HUES6 (cell line): ENCODE measurements around the gene SARS1.
"Not testable (repeated sequence)": the region's sequence is repeated elsewhere in the genome, so short reads cannot be mapped to it uniquely, and the experiment has no call there.

Source experiments
- H3K27ac ChIP-seq: 2 replicates; pipeline ENCODE4 v1.7.0; 2013; ENCODE audit warnings: low read depth, mild to moderate bottlenecking, low read length, inconsistent platforms
- H3K27me3 ChIP-seq: 2 replicates; pipeline ENCODE4 v1.6.1; 2013; ENCODE audit warnings: low read length; ENCODE audit not compliant: control insufficient read depth, insufficient read depth
- H3K36me3 ChIP-seq: 2 replicates; pipeline ENCODE4 v1.6.1; 2013; ENCODE audit warnings: low read length; ENCODE audit not compliant: control insufficient read depth, insufficient read depth
- H3K4me1 ChIP-seq: 2 replicates; pipeline ENCODE4 v1.6.1; 2013; ENCODE audit warnings: low read length; ENCODE audit not compliant: control insufficient read depth, insufficient read depth
- H3K4me3 ChIP-seq: 2 replicates; pipeline ENCODE4 v1.5.1; 2013; ENCODE audit warnings: low read depth, low read length
- H3K9ac ChIP-seq: one replicate; pipeline ENCODE4 v1.6.1; 2013; ENCODE audit warnings: mild to moderate bottlenecking, low read length
- H3K9me3 ChIP-seq: 2 replicates; pipeline ENCODE4 v1.6.1; 2013; ENCODE audit warnings: low read depth, low read length; ENCODE audit not compliant: control insufficient read depth, insufficient read depth

Gene SARS1

GRCh38 chr1:109208836-109209463 is 4.8 kb upstream of the SARS1 start:
- H3K27me3 ChIP-seq: no peaks in the 10 kb centered on the region
- H3K36me3 ChIP-seq: 0 out of 2 replicates have a peak, but pooled peaks cover under 1% of the 10 kb centered on the region
- no peak overlapping the region for H3K9ac ChIP-seq
- peaks cover 5% of the 10 kb centered on the region; the same call in 1 of the 2 replicates for H3K4me1 ChIP-seq
- no peak overlapping the region for H3K4me3 ChIP-seq
- no peak overlapping the region for H3K27ac ChIP-seq
- no peaks in the 10 kb centered on the region for H3K9me3 ChIP-seq

- Histone ChIP-seq H3K9me3 (no peaks in the 10 kb centered on the region), H3K27me3 (no peaks in the 10 kb centered on the region), H3K9ac (no peak overlapping the region), H3K4me1 (peaks cover 5% of the 10 kb centered on the region; the same call in 1 of the 2 replicates), H3K4me3 (no peak overlapping the region), H3K36me3 (peaks cover 4% of the 10 kb centered on the region; the same call in 1 of the 2 replicates), H3K27ac (no peak overlapping the region)
Observed at GRCh38 chr1:109210058-109210457, 3.7 kb upstream of the SARS1 start.

- peak overlapping the region; percentile 69 for H3K9ac ChIP-seq
- peaks cover 13% of the 10 kb centered on the region; the same call in 1 of the 2 replicates for H3K4me1 ChIP-seq
- no peak overlapping the region; the same call in 1 of the 2 replicates for H3K27ac ChIP-seq
Observed at GRCh38 chr1:109213345-109213823, 334 bp upstream of the SARS1 start.

GRCh38 chr1:109214695-109215623 is 1.2 kb downstream of the SARS1 start:
- H3K27ac ChIP-seq: peak overlapping the region; percentile 66
- H3K36me3 ChIP-seq: peaks cover 15% of the 10 kb centered on the region
- H3K9ac ChIP-seq: peak overlapping the region; percentile 93
- no peaks in the 10 kb centered on the region for H3K27me3 ChIP-seq
- peaks cover 13% of the 10 kb centered on the region; the same call in 1 of the 2 replicates for H3K4me1 ChIP-seq
- peak overlapping the region; percentile 98 for H3K4me3 ChIP-seq
- H3K9me3 ChIP-seq: no peaks in the 10 kb centered on the region

More at GRCh38 chr1:109213345-109213823, 334 bp upstream of the SARS1 start:
- Histone ChIP-seq H3K27me3 (no peaks in the 10 kb centered on the region), H3K36me3 (peaks cover 12% of the 10 kb centered on the region), H3K9me3 (no peaks in the 10 kb centered on the region), H3K4me3 (peak overlapping the region; percentile 98)

GRCh38 chr1:109216662-109217061 is 2.9 kb downstream of the SARS1 start:
- peaks cover 13% of the 10 kb centered on the region; the same call in 1 of the 2 replicates for H3K4me1 ChIP-seq
- H3K36me3 ChIP-seq: peaks cover 23% of the 10 kb centered on the region
- H3K4me3 ChIP-seq: no peak overlapping the region
- no peak overlapping the region for H3K27ac ChIP-seq
- no peaks in the 10 kb centered on the region for H3K9me3 ChIP-seq
- H3K27me3 ChIP-seq: no peaks in the 10 kb centered on the region
- H3K9ac ChIP-seq: no peak overlapping the region

GRCh38 chr1:109218516-109218915 is 4.8 kb downstream of the SARS1 start:
- Histone ChIP-seq H3K27me3 (no peaks in the 10 kb centered on the region), H3K4me3 (no peak overlapping the region), H3K9me3 (no peaks in the 10 kb centered on the region), H3K4me1 (peaks cover 9% of the 10 kb centered on the region; the same call in 1 of the 2 replicates), H3K27ac (no peak overlapping the region), H3K36me3 (peaks cover 28% of the 10 kb centered on the region), H3K9ac (no peak overlapping the region)

- peaks cover 24% of the 10 kb centered on the region for H3K36me3 ChIP-seq
- H3K9me3 ChIP-seq, H3K27ac ChIP-seq, H3K27me3 ChIP-seq, H3K9ac ChIP-seq, H3K4me1 ChIP-seq, H3K4me3 ChIP-seq: not testable (repeated sequence)
Observed at GRCh38 chr1:109221201-109221600, 7.5 kb downstream of the SARS1 start.

- peaks cover 29% of the 10 kb centered on the region for H3K4me1 ChIP-seq
- no peaks in the 10 kb centered on the region for H3K27me3 ChIP-seq
- peaks cover 20% of the 10 kb centered on the region for H3K36me3 ChIP-seq
- no peak overlapping the region for H3K9ac ChIP-seq
- H3K4me3 ChIP-seq: no peak overlapping the region
- H3K27ac ChIP-seq: no peak overlapping the region
- H3K9me3 ChIP-seq: no peaks in the 10 kb centered on the region
Observed at GRCh38 chr1:109225308-109225707, 11.6 kb downstream of the SARS1 start.

- Histone ChIP-seq H3K4me1 (peaks cover 34% of the 10 kb centered on the region), H3K27me3 (no peaks in the 10 kb centered on the region), H3K9me3 (no peaks in the 10 kb centered on the region), H3K36me3 (peaks cover 25% of the 10 kb centered on the region), H3K4me3 (no peak overlapping the region), H3K9ac (no peak overlapping the region), H3K27ac (no peak overlapping the region)
Observed at GRCh38 chr1:109225711-109226445, 12.2 kb downstream of the SARS1 start.

- H3K9ac ChIP-seq: no peak overlapping the region
- peaks cover 38% of the 10 kb centered on the region for H3K36me3 ChIP-seq
- no peak overlapping the region for H3K27ac ChIP-seq
Observed at GRCh38 chr1:109228167-109228566, 14.4 kb downstream of the SARS1 start.

More at GRCh38 chr1:109228167-109228566, 14.4 kb downstream of the SARS1 start:
- Histone ChIP-seq H3K9me3 (no peaks in the 10 kb centered on the region), H3K4me1 (peaks cover 40% of the 10 kb centered on the region), H3K27me3 (no peaks in the 10 kb centered on the region), H3K4me3 (no peak overlapping the region)
